Mammary epithelial cell (primary cell): Measurements from ENCODE around the gene TSPAN16.

Experiments
- CTCF ChIP-seq, 2 donors: IDR thresholded peaks in 1 of 2; conservative IDR thresholded peaks in 1 of 2; 2 replicates each; pipeline ENCODE4 v1.5.1; 2011 to 2012; ENCODE audit warnings: inconsistent platforms in 2 of 2, low read length in 2 of 2, mild to moderate bottlenecking in 2 of 2, control low read depth in 1 of 2, low read depth in 1 of 2; ENCODE audit not compliant: insufficient read depth in 1 of 2; ENCODE audit errors: extremely low read depth in 1 of 2
- EZH2 ChIP-seq: IDR thresholded peaks from 2 replicates; pipeline ENCODE4 v1.6.1; 2012; ENCODE audit warnings: low read length, inconsistent platforms, borderline replicate concordance

GRCh38 chr19:11324079-11324661 is 28.2 kb downstream of the TSPAN16 start:
- no peak for TF ChIP-seq EZH2
- TF ChIP-seq CTCF (conservative IDR thresholded peaks at IDR 0.05 in 1 of 2, IDR thresholded peaks at IDR 0.05 in 1 of 2; ENCODE audit: extremely low read depth in 1 of 2, insufficient read depth in 1 of 2, low read depth in 1 of 2, low read length in 2 of 2), result no peak
